ENCODE data around the gene PDXP. TPM values are rescaled to one million over a fixed set of nuclear protein-coding genes. Genes with fewer than 3 reads are reported as not detected.

The PDXP gene
- total and polyA plus RNA-seq, 2 of the 13 experiments (the other 11 are each of a cell fraction or from before 2014, with no cell fraction given), result 58.2 to 70.6 TPM

DNA sequence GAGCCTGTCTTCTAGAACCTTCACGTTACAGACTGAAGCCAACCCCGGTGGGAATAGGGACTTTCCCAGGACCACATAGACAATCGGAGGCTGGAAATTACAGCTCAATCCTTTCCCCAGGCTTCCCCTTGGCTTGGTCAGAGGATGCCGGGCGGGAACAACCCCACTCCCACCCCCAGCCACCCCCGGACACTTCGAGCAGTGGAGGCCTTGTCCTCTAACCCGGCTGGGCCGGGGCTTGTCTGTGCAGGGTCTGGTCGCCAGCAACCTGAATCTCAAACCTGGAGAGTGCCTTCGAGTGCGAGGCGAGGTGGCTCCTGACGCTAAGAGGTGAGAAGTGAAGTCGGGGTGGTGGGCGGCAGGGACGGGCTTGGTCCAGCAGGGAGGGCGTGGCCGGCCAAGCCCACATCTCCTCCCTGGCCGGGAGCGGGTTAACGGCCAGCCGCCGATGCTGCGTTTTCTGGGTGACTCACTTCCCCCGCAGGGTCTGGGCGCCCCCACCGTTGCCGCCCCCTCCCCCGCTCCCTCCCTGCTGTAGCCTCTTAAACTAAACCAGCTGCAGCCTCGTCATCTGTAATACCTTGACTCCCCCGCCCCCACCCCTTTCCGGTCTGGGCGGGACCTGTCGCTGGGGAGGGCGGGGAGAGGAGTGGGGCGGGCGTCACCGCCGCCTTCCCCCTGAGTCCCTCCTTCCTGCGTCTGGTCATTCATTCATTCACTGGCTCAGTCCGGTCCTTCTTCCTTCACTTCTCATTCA is 18.4 kb downstream of the PDXP start (continued):
- TF ChIP-seq KDM5B (CRISPR knock-in tag; IDR thresholded peaks at IDR 0.05; ENCODE audit: borderline replicate concordance) (0 out of 2 replicates have a peak, but pooled peaks have one; percentile 61), TAF1 (CRISPR knock-in tag; IDR thresholded peaks at IDR 0.05) (peak; percentile 29; the same call in 1 of the 2 replicates), HDAC1 (CRISPR knock-in tag; IDR thresholded peaks at IDR 0.05) (peak; percentile 58; the same call in 1 of the 2 replicates), SAP130 (CRISPR knock-in tag; IDR thresholded peaks at IDR 0.05; ENCODE audit: low read depth) (peak; percentile 81), RARA (CRISPR knock-in tag; IDR thresholded peaks at IDR 0.05) (no peak; the same call in 1 of the 2 replicates), ZNF724P (CRISPR knock-in tag; IDR thresholded peaks at IDR 0.05; ENCODE audit: borderline replicate concordance) (peak; percentile 71; the same call in 1 of the 2 replicates), TOE1 (CRISPR knock-in tag; IDR thresholded peaks at IDR 0.05) (no peak), PRDM15 (CRISPR knock-in tag; IDR thresholded peaks at IDR 0.05) (no peak), ZFP62 (CRISPR knock-in tag; IDR thresholded peaks at IDR 0.05) (no peak), ARID4A (CRISPR knock-in tag; IDR thresholded peaks at IDR 0.05; ENCODE audit: borderline replicate concordance) (peak; percentile 59; the same call in 1 of the 2 replicates), KAT8 (CRISPR knock-in tag; IDR thresholded peaks at IDR 0.05) (peak; percentile 57; the same call in 1 of the 2 replicates), ZNF30 (CRISPR knock-in tag; IDR thresholded peaks at IDR 0.05) (no peak), THAP11 (CRISPR knock-in tag; IDR thresholded peaks at IDR 0.05) (0 out of 2 replicates have a peak, but pooled peaks have one; percentile 18)
- TF ChIP-seq, protein P1, sequence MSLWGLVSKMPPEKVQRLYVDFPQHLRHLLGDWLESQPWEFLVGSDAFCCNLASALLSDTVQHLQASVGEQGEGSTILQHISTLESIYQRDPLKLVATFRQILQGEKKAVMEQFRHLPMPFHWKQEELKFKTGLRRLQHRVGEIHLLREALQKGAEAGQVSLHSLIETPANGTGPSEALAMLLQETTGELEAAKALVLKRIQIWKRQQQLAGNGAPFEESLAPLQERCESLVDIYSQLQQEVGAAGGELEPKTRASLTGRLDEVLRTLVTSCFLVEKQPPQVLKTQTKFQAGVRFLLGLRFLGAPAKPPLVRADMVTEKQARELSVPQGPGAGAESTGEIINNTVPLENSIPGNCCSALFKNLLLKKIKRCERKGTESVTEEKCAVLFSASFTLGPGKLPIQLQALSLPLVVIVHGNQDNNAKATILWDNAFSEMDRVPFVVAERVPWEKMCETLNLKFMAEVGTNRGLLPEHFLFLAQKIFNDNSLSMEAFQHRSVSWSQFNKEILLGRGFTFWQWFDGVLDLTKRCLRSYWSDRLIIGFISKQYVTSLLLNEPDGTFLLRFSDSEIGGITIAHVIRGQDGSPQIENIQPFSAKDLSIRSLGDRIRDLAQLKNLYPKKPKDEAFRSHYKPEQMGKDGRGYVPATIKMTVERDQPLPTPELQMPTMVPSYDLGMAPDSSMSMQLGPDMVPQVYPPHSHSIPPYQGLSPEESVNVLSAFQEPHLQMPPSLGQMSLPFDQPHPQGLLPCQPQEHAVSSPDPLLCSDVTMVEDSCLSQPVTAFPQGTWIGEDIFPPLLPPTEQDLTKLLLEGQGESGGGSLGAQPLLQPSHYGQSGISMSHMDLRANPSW (CRISPR knock-in tag; IDR thresholded peaks at IDR 0.05; ENCODE audit: borderline replicate concordance), result no peak
- TF ChIP-seq, protein P2, sequence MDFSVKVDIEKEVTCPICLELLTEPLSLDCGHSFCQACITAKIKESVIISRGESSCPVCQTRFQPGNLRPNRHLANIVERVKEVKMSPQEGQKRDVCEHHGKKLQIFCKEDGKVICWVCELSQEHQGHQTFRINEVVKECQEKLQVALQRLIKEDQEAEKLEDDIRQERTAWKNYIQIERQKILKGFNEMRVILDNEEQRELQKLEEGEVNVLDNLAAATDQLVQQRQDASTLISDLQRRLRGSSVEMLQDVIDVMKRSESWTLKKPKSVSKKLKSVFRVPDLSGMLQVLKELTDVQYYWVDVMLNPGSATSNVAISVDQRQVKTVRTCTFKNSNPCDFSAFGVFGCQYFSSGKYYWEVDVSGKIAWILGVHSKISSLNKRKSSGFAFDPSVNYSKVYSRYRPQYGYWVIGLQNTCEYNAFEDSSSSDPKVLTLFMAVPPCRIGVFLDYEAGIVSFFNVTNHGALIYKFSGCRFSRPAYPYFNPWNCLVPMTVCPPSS (IDR thresholded peaks at IDR 0.05), result no peak

Measured in HepG2 (cell line).